ENCODE results near the gene RPS6KA2. TPM values are rescaled to one million over a fixed set of nuclear protein-coding genes. Genes with fewer than 3 reads are reported as not detected.
"Not testable (repeated sequence)": the region's sequence is repeated elsewhere in the genome, so short reads cannot be mapped to it uniquely, and the experiment has no call there.

Gene RPS6KA2
- total RNA-seq, 2 donors from 2014 or later, result 2.9 to 4.0 TPM

GRCh38 chr6:166595061-166595780 lies 31.8 kb downstream of the RPS6KA2 start:
- no peaks in the 10 kb centered on the region for H3K9me3 Mint-ChIP-seq
- H3K36me3 Mint-ChIP-seq, result no peaks in the 10 kb centered on the region
- no peak overlapping the region for H3K27ac Mint-ChIP-seq
- no peak for ATAC-seq
- DNase-seq (ENCODE audit: low spot score in 2 of 2), result no peak

GRCh38 chr6:166592821-166593220 lies 34.2 kb downstream of the RPS6KA2 start:
- Mint-ChIP-seq H3K36me3 (no peaks in the 10 kb centered on the region), H3K27ac (peak overlapping the region in 1 of 2 donors; percentile 22), H3K9me3 (no peaks in the 10 kb centered on the region)
- DNase-seq (ENCODE audit: low spot score in 2 of 2), result no peak
- ATAC-seq, result no peak

- ATAC-seq, result no peak
- Mint-ChIP-seq H3K36me3 (no peaks in the 10 kb centered on the region), H3K27ac (no peak overlapping the region), H3K9me3 (no peaks in the 10 kb centered on the region)
- no peak for DNase-seq (ENCODE audit: low spot score in 2 of 2)
Observed at GRCh38 chr6:166591961-166592520, 35.0 kb downstream of the RPS6KA2 start.

GRCh38 chr6:166591026-166591425 lies 36.0 kb downstream of the RPS6KA2 start:
- ATAC-seq, result no peak

GRCh38 chr6:166589786-166590574 lies 37.1 kb downstream of the RPS6KA2 start:
- no peaks in the 10 kb centered on the region for H3K9me3 Mint-ChIP-seq
- H3K36me3 Mint-ChIP-seq, result no peaks in the 10 kb centered on the region
- no peak for DNase-seq (ENCODE audit: low spot score in 2 of 2)
- no peak for ATAC-seq
- H3K27ac Mint-ChIP-seq, result peak overlapping the region; percentile 8 to 53

More at GRCh38 chr6:166591026-166591425, 36.0 kb downstream of the RPS6KA2 start:
- Mint-ChIP-seq H3K9me3 (no peaks in the 10 kb centered on the region), H3K36me3 (no peaks in the 10 kb centered on the region), H3K27ac (no peak overlapping the region)
- no peak for DNase-seq (ENCODE audit: low spot score in 2 of 2)

GRCh38 chr6:166589337-166589731 lies 37.7 kb downstream of the RPS6KA2 start:
- Mint-ChIP-seq H3K27ac (peak overlapping the region in 1 of 2 donors; percentile 50), H3K36me3 (no peaks in the 10 kb centered on the region), H3K9me3 (no peaks in the 10 kb centered on the region)
- DNase-seq (ENCODE audit: low spot score in 2 of 2), result no peak
- ATAC-seq, result peak; percentile 29 to 68

- no peaks in the 10 kb centered on the region for H3K9me3 Mint-ChIP-seq
- peak; percentile 29 to 67 for ATAC-seq
- peak overlapping the region in 1 of 2 donors; percentile 50 for H3K27ac Mint-ChIP-seq
- no peaks in the 10 kb centered on the region for H3K36me3 Mint-ChIP-seq
- DNase-seq (ENCODE audit: low spot score in 2 of 2), result no peak
Observed at GRCh38 chr6:166588691-166589336, 38.2 kb downstream of the RPS6KA2 start.

- Mint-ChIP-seq H3K9me3 (no peaks in the 10 kb centered on the region), H3K27ac (no peak overlapping the region), H3K36me3 (no peaks in the 10 kb centered on the region)
- ATAC-seq (peak in 1 of 2 donors; percentile 26), DNase-seq (ENCODE audit: low spot score in 2 of 2) (no peak)
Observed at GRCh38 chr6:166587631-166588413, 39.2 kb downstream of the RPS6KA2 start.

GRCh38 chr6:166586424-166587156 lies 40.5 kb downstream of the RPS6KA2 start, which contains the start of gene RAMACL:
TSS of gene RAMACL (minus strand) at chr6:166586678. CDS start at chr6:166586477, 201 bp downstream.
- Mint-ChIP-seq H3K9me3 (no peaks in the 10 kb centered on the region), H3K36me3 (no peaks in the 10 kb centered on the region), H3K27ac (peak within 1 kb of the TSS in 1 of 2 donors; percentile 36)
- peak; percentile 48 to 99 for ATAC-seq
- peak in 1 of 2 donors; percentile 39 for DNase-seq (ENCODE audit: low spot score in 2 of 2)

GRCh38 chr6:166584853-166585429 lies 42.1 kb downstream of the RPS6KA2 start:
- ATAC-seq, result no peak
- H3K27ac Mint-ChIP-seq, result no peak overlapping the region
- no peaks in the 10 kb centered on the region for H3K9me3 Mint-ChIP-seq
- no peaks in the 10 kb centered on the region for H3K36me3 Mint-ChIP-seq
- no peak for DNase-seq (ENCODE audit: low spot score in 2 of 2)

GRCh38 chr6:166584155-166584554 lies 42.9 kb downstream of the RPS6KA2 start:
- DNase-seq (ENCODE audit: low spot score in 2 of 2), result no peak
- Mint-ChIP-seq H3K9me3 (no peaks in the 10 kb centered on the region), H3K27ac (no peak overlapping the region), H3K36me3 (no peaks in the 10 kb centered on the region)
- ATAC-seq, result no peak

GRCh38 chr6:166583230-166583965 lies 43.7 kb downstream of the RPS6KA2 start:
- ATAC-seq (no peak), DNase-seq (ENCODE audit: low spot score in 2 of 2) (no peak)
- Mint-ChIP-seq H3K27ac (no peak overlapping the region), H3K9me3 (no peaks in the 10 kb centered on the region), H3K36me3 (no peaks in the 10 kb centered on the region)

- Mint-ChIP-seq H3K36me3 (no peaks in the 10 kb centered on the region), H3K9me3 (no peaks in the 10 kb centered on the region), H3K27ac (no peak overlapping the region)
- DNase-seq (ENCODE audit: low spot score in 2 of 2) (no peak), ATAC-seq (no peak)
Observed at GRCh38 chr6:166582258-166582657, 44.8 kb downstream of the RPS6KA2 start.

GRCh38 chr6:166581801-166582200 lies 45.2 kb downstream of the RPS6KA2 start:
- ATAC-seq, H3K9me3 Mint-ChIP-seq: not testable (repeated sequence)

GRCh38 chr6:166581091-166581511 lies 46.0 kb downstream of the RPS6KA2 start:
- DNase-seq (ENCODE audit: low spot score in 2 of 2) (no peak), ATAC-seq (no peak)
- H3K9me3 Mint-ChIP-seq, result peaks cover 5 to 8% of the 10 kb centered on the region in 2 donors
- H3K27ac Mint-ChIP-seq, result no peak overlapping the region
- peaks cover 9% of the 10 kb centered on the region in 2 donors for H3K36me3 Mint-ChIP-seq

More at GRCh38 chr6:166581801-166582200, 45.2 kb downstream of the RPS6KA2 start:
- not testable (repeated sequence) for H3K36me3 Mint-ChIP-seq; DNase-seq (ENCODE audit: low spot score in 2 of 2); H3K27ac Mint-ChIP-seq
